K562 (cell line): ENCODE measurements around the gene GPR33. TPM values are rescaled to one million over a fixed set of nuclear protein-coding genes. Genes with fewer than 3 reads are reported as not detected.

Experiments
- ATAC-seq: fragments of 200-7000 bp; cut with Tn5 transposase; 3 replicates; pipeline ENCODE4 v1.9.1; 2020; ENCODE audit warnings: moderate library complexity
- BruUV-seq: library from RNA; stranded (reverse); fragments of 400-500 nt; replicated peaks from 2 replicates; lab custom pipeline; 2021; lab: Mats Ljungman, UMichigan
- CTCF ChIA-PET: fragments of 300-600 bp; formaldehyde crosslinking; extraction: SDS; loops from one replicate; lab custom pipeline; 2021; ENCODE audit warnings: low intra/inter-chr PET ratio; lab: Yijun Ruan, JAX
- POLR2A ChIA-PET: fragments of 300-600, 350-650 bp; sonication (Branson Sonifier 250); formaldehyde crosslinking; extraction: SDS; loops from one replicate; lab custom pipeline; 2021; ENCODE audit warnings: antibody characterized with exemption, inconsistent platforms; lab: Yijun Ruan, JAX
- DNase-seq, 4 experiments: peaks; one replicate each; pipeline versions ENCODE4 v3.0.0 to v3.0.0-alpha.2; 2011 to 2018; ENCODE audit warnings: low spot score in 3 of 4, mixed read lengths in 3 of 4; ENCODE audit errors: extremely low read depth in 1 of 4
- FAIRE-seq: peaks from 2 replicates; lab custom pipeline; 2011; peaks lifted over from hg19 to GRCh38; lab: Jason Lieb, UNC
- H2AFZ ChIP-seq: 2 replicates; pipeline ENCODE4 v1.6.0; 2011; ENCODE audit warnings: low read depth, low read length, control low read depth, inconsistent platforms
- H3K27ac ChIP-seq: fragments of 200-600 bp; 3 replicates; pipeline ENCODE4 v1.8.0; 2011; ENCODE audit warnings: low read depth, mild to moderate bottlenecking, control low read depth, inconsistent platforms, low read length, moderate library complexity, mixed read lengths; ENCODE audit errors: extremely low read depth
- H3K27me3 ChIP-seq, 2 experiments: fragments of 300-600 bp in 1 of 2; 2 replicates in 1 of 2; 3 replicates in 1 of 2; pipeline versions ENCODE4 v1.6.0 to v1.8.0; 2011; ENCODE audit warnings: inconsistent platforms in 2 of 2, low read length in 2 of 2, mild to moderate bottlenecking in 1 of 2, mixed read lengths in 1 of 2, moderate library complexity in 1 of 2; ENCODE audit not compliant: control insufficient read depth in 2 of 2, insufficient read depth in 2 of 2
- H3K36me3 ChIP-seq: fragments of 300-600 bp; 3 replicates; pipeline ENCODE4 v1.8.0; 2011; ENCODE audit warnings: mild to moderate bottlenecking, low read length, inconsistent platforms; ENCODE audit not compliant: control insufficient read depth, insufficient read depth
- H3K4me1 ChIP-seq, 2 experiments: fragments of 200-600 bp in 1 of 2; replicated peaks in 1 of 2; 2 replicates in 1 of 2; 3 replicates in 1 of 2; pipeline versions ENCODE4 v1.5.1 to v1.8.0; 2011; ENCODE audit warnings: inconsistent platforms in 2 of 2, low read length in 2 of 2, mild to moderate bottlenecking in 1 of 2, mixed read lengths in 1 of 2, moderate library complexity in 1 of 2; ENCODE audit not compliant: control insufficient read depth in 2 of 2, insufficient read depth in 2 of 2
- H3K4me2 ChIP-seq: 2 replicates; pipeline ENCODE4 v1.6.1; 2011; ENCODE audit warnings: low read length, control low read depth, inconsistent platforms, mixed read lengths; ENCODE audit not compliant: insufficient read depth
- H3K4me3 ChIP-seq: fragments of 200-600 bp; sonication (generic), shearing (Covaris generic); 2 replicates; pipeline ENCODE4 v1.5.1; 2016; ENCODE audit warnings: control low read depth, inconsistent platforms
- H3K79me2 ChIP-seq: fragments of 200-600 bp; 3 replicates; pipeline ENCODE4 v1.8.0; 2011; ENCODE audit warnings: low read length, inconsistent platforms; ENCODE audit not compliant: control insufficient read depth, insufficient read depth
- H3K9ac ChIP-seq, 2 experiments: 2 replicates each; pipeline versions ENCODE4 v1.6.0 to v1.6.1; 2011; ENCODE audit warnings: low read depth in 2 of 2, low read length in 2 of 2, control low read depth in 1 of 2, inconsistent platforms in 1 of 2, mild to moderate bottlenecking in 1 of 2, mixed read lengths in 1 of 2; ENCODE audit not compliant: insufficient read depth in 1 of 2
- H3K9me1 ChIP-seq: one replicate; pipeline ENCODE4 v1.6.0; 2011; ENCODE audit warnings: inconsistent platforms, mild to moderate bottlenecking, low read length, moderate library complexity; ENCODE audit not compliant: control insufficient read depth, insufficient read depth
- H3K9me3 ChIP-seq: replicated peaks from 2 replicates; pipeline ENCODE4 v1.5.1; 2011; ENCODE audit warnings: low read depth, low read length, inconsistent platforms; ENCODE audit not compliant: control insufficient read depth, insufficient read depth
- H4K20me1 ChIP-seq: replicated peaks from 2 replicates; pipeline ENCODE4 v1.6.1; 2011; ENCODE audit warnings: low read length, inconsistent platforms, mixed read lengths; ENCODE audit not compliant: control insufficient read depth, insufficient read depth
- ARID1B ChIP-seq: fragments of 450-650 bp; IDR thresholded peaks from 2 replicates; pipeline ENCODE4 v1.6.1; 2016; ENCODE audit warnings: antibody characterized with exemption, mild to moderate bottlenecking, inconsistent platforms
- BRCA1 ChIP-seq, 2 experiments: fragments of 450-650 bp in 1 of 2; sonication (generic) in 1 of 2; formaldehyde crosslinking in 1 of 2; IDR thresholded peaks; 2 replicates each; pipeline versions ENCODE4 v1.5.0 to v1.6.1; 2017 to 2020; ENCODE audit warnings: mild to moderate bottlenecking in 1 of 2, missing genetic modification reagents in 1 of 2
- DACH1 ChIP-seq: fragments of 450-650 bp; IDR thresholded peaks from 2 replicates; pipeline ENCODE4 v1.6.1; 2018; ENCODE audit not compliant: partially characterized antibody
- ESRRB ChIP-seq: fragments of 250-450 bp; sonication (Bioruptor Pico); IDR thresholded peaks from 2 replicates; pipeline ENCODE4 v1.5.0; 2020; ENCODE audit warnings: mild to moderate bottlenecking, moderate library complexity, borderline replicate concordance
- NELFE ChIP-seq: IDR thresholded peaks from 2 replicates; pipeline ENCODE4 v1.6.1; 2011; ENCODE audit warnings: mild to moderate bottlenecking; ENCODE audit not compliant: insufficient read depth, insufficient read length
- NEUROD1 ChIP-seq: fragments of 150-350 bp; IDR thresholded peaks from 2 replicates; pipeline ENCODE4 v1.6.1; 2014; ENCODE audit warnings: borderline replicate concordance, low read length, low read depth; ENCODE audit not compliant: partially characterized antibody
- NFXL1 ChIP-seq: fragments of 450-650 bp; formaldehyde crosslinking; IDR thresholded peaks from 2 replicates; pipeline ENCODE4 v1.4.0; 2021; ENCODE audit warnings: mild to moderate bottlenecking
- SIX5 ChIP-seq, 2 experiments: IDR thresholded peaks; 2 replicates each; pipeline ENCODE4 v1.6.1; 2011; ENCODE audit warnings: low read length in 2 of 2, borderline replicate concordance in 1 of 2, low read depth in 1 of 2, mild to moderate bottlenecking in 1 of 2, moderate library complexity in 1 of 2; ENCODE audit not compliant: insufficient read depth in 1 of 2
- TEAD1 ChIP-seq, 2 experiments: fragments of 450-650 bp in 1 of 2; sonication (generic) in 1 of 2; formaldehyde crosslinking; IDR thresholded peaks; 2 replicates each; pipeline versions ENCODE4 v1.4.0 to v1.8.0; 2020 to 2022; ENCODE audit warnings: mild to moderate bottlenecking in 2 of 2, missing genetic modification reagents in 1 of 2
- ZNF586 ChIP-seq: fragments of 450-650 bp; formaldehyde crosslinking; conservative IDR thresholded peaks from 2 replicates; pipeline ENCODE4 v1.4.0; 2020; ENCODE audit warnings: mild to moderate bottlenecking, moderate library complexity
- ZNF639 ChIP-seq, 2 experiments: fragments of 200-800 bp in 1 of 2; sonication (Bioruptor generic) in 1 of 2; sonication (generic) in 1 of 2; formaldehyde crosslinking in 1 of 2; IDR thresholded peaks in 1 of 2; conservative IDR thresholded peaks in 1 of 2; 2 replicates each; pipeline versions ENCODE4 v1.5.0 to v1.6.1; 2016 to 2020; ENCODE audit warnings: missing compliant biosample characterization in 1 of 2, missing genetic modification characterization in 1 of 2, missing genetic modification reagents in 1 of 2
- WGBS: fragments of 100-300 bp; shearing (Covaris generic); methylation state at CpG from one replicate; pipeline ENCODE4 v1.1.6; 2016; ENCODE audit warnings: low coverage, mixed read lengths; ENCODE audit not compliant: insufficient coverage; ENCODE audit errors: missing lambda C conversion rate; 5-methylcytosine and 5-hydroxymethylcytosine counted together
- in situ Hi-C: fragments of 300-500 bp; cut with MboI; formaldehyde crosslinking; loops from 4 replicates; pipeline ENCODE4 v1.15.0; 2018; ENCODE audit warnings: inconsistent platforms, mixed read lengths
- intact Hi-C: fragments of 100-400 bp; cut with micrococcal nuclease; formaldehyde crosslinking; loops from 2 replicates; pipeline ENCODE4 v1.14.2; 2022
- polyA plus RNA-seq, 8 experiments: library from polyadenylated mRNA; depleted of rRNA in 4 of 8; stranded (reverse) in 5 of 8; unstranded in 3 of 8; fragments of >200 nt; fragmentation: Nextera tagmentation in 2 of 8; fragmentation: Illumina TruSeq in 1 of 8; extraction: Ambion mirVana in 2 of 8; extraction: Trizol in 1 of 8; gene quantifications; 2 replicates each; pipeline versions ENCODE4 v1.2.1 to v1.2.3, GENCODE V29; 2011 to 2014; ENCODE audit warnings: inconsistent platforms in 1 of 8, missing spikeins in 1 of 8
- total RNA-seq, 7 experiments: library from RNA; depleted of rRNA in 6 of 7; stranded (reverse); fragments of >200 nt in 6 of 7; fragmentation: Illumina TruSeq in 2 of 7; extraction: Trizol in 2 of 7; gene quantifications; 2 replicates each; pipeline versions ENCODE4 v1.2.1 to v1.2.3, GENCODE V29; 2011 to 2021; ENCODE audit warnings: low replicate concordance in 1 of 7
- TF ChIP-seq, protein P1 (sequence below), 3 experiments: fragments of 200-800 bp in 1 of 3; sonication (Bioruptor generic) in 1 of 3; sonication (generic) in 1 of 3; formaldehyde crosslinking in 1 of 3; IDR thresholded peaks; 2 replicates each; pipeline versions ENCODE4 v1.6.1 to v1.8.0; 2016 to 2022; ENCODE audit warnings: mild to moderate bottlenecking in 2 of 3, missing compliant biosample characterization in 2 of 3, missing genetic modification characterization in 2 of 3, missing genetic modification reagents in 1 of 3
- TF ChIP-seq, protein P2 (sequence below): fragments of 450-650 bp; formaldehyde crosslinking; IDR thresholded peaks from 2 replicates; pipeline ENCODE4 v1.4.0; 2020; ENCODE audit warnings: mild to moderate bottlenecking, moderate library complexity
- TF ChIP-seq, protein P3 (sequence below), 2 experiments: fragments of 450-650 bp; conservative IDR thresholded peaks; 2 replicates each; pipeline ENCODE4 v1.6.1; 2017; ENCODE audit warnings: mild to moderate bottlenecking in 2 of 2, moderate library complexity in 2 of 2

Gene GPR33
- total and polyA plus RNA-seq, 9 of the 15 experiments (the other 6 are each of a cell fraction or from before 2014, with no cell fraction given), result not detected

- Histone ChIP-seq H3K9me3 (no peaks in the 10 kb centered on the region), H3K9ac (no peak overlapping the region), H3K27me3 (no peaks in the 10 kb centered on the region; a peak in 1 of 5 replicates), H3K4me3 (no peak overlapping the region), H4K20me1 (no peaks in the 10 kb centered on the region), H3K36me3 (no peaks in the 10 kb centered on the region), H3K4me2 (no peak overlapping the region), H3K79me2 (no peaks in the 10 kb centered on the region), H3K27ac (no peak overlapping the region), H3K4me1 (peaks cover 0 to 6% of the 10 kb centered on the region in 2 experiments; a peak in 2 of 5 replicates), H2AFZ (no peak overlapping the region), H3K9me1 (no peaks in the 10 kb centered on the region)
- ChIA-PET CTCF (no interaction called here), POLR2A (no interaction called here)
- ATAC-seq, result no peak
- DNase-seq, result no peak
- intact Hi-C loops, result loop anchor here (10.0 kb wide), 1 partner anchor 375 kb away; no protein-coding TSS in a partner anchor
- BruUV-seq, result no TSS peak
- no peak for FAIRE-seq
- 0% methylated on average over 7 of the region's 7 CpGs for WGBS
- in situ Hi-C loops, result no loop called here
- no peak for TF ChIP-seq BRCA1 (IDR thresholded peaks at IDR 0.05)
- TF ChIP-seq BRCA1 (CRISPR knock-in tag; IDR thresholded peaks at IDR 0.05), result no peak
- no peak for TF ChIP-seq SIX5 (IDR thresholded peaks at IDR 0.05; ENCODE audit: borderline replicate concordance in 1 of 2, insufficient read depth in 1 of 2, low read depth in 1 of 2, low read length in 2 of 2)
- TF ChIP-seq, protein P1, sequence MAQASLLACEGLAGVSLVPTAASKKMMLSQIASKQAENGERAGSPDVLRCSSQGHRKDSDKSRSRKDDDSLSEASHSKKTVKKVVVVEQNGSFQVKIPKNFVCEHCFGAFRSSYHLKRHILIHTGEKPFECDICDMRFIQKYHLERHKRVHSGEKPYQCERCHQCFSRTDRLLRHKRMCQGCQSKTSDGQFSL (CRISPR knock-in tag; IDR thresholded peaks at IDR 0.05), result no peak
- TF ChIP-seq, protein P1 (tag; IDR thresholded peaks at IDR 0.05), result no peak
- TF ChIP-seq, protein P2, sequence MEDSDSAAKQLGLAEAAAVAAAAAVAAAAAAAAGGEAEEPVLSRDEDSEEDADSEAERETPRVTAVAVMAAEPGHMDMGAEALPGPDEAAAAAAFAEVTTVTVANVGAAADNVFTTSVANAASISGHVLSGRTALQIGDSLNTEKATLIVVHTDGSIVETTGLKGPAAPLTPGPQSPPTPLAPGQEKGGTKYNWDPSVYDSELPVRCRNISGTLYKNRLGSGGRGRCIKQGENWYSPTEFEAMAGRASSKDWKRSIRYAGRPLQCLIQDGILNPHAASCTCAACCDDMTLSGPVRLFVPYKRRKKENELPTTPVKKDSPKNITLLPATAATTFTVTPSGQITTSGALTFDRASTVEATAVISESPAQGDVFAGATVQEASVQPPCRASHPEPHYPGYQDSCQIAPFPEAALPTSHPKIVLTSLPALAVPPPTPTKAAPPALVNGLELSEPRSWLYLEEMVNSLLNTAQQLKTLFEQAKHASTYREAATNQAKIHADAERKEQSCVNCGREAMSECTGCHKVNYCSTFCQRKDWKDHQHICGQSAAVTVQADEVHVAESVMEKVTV (CRISPR knock-in tag), result no peak
- TF ChIP-seq, protein P3, sequence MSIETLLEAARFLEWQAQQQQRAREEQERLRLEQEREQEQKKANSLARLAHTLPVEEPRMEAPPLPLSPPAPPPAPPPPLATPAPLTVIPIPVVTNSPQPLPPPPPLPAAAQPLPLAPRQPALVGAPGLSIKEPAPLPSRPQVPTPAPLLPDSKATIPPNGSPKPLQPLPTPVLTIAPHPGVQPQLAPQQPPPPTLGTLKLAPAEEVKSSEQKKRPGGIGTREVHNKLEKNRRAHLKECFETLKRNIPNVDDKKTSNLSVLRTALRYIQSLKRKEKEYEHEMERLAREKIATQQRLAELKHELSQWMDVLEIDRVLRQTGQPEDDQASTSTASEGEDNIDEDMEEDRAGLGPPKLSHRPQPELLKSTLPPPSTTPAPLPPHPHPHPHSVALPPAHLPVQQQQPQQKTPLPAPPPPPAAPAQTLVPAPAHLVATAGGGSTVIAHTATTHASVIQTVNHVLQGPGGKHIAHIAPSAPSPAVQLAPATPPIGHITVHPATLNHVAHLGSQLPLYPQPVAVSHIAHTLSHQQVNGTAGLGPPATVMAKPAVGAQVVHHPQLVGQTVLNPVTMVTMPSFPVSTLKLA (conservative IDR thresholded peaks at IDR 0.05), result no peak
- TF ChIP-seq NFXL1 (CRISPR knock-in tag), result no peak
- TF ChIP-seq DACH1, result no peak
- TF ChIP-seq NELFE, result no peak
- TF ChIP-seq ZNF586 (CRISPR knock-in tag), result no peak
- no peak for TF ChIP-seq NEUROD1
- no peak for TF ChIP-seq ZNF639 (CRISPR knock-in tag; conservative IDR thresholded peaks at IDR 0.05 in 1 of 2, IDR thresholded peaks at IDR 0.05 in 1 of 2)
- no peak for TF ChIP-seq ARID1B
- TF ChIP-seq TEAD1 (CRISPR knock-in tag; IDR thresholded peaks at IDR 0.05), result no peak
- TF ChIP-seq ESRRB, result no peak
Measured at GRCh38 chr14:31530136-31530535, 42.3 kb upstream of the GPR33 start.
